Breast epithelium (tissue), 4 donors: ENCODE data around the gene PITPNM3. TPM values are rescaled to one million over a fixed set of nuclear protein-coding genes. Genes with fewer than 3 reads are reported as not detected.

Experiments
- DNase-seq, 2 donors: peaks; one replicate each; pipeline ENCODE4 v3.0.0-alpha.2; 2019; ENCODE audit warnings: low spot score in 2 of 2
- H3K27ac ChIP-seq, 2 donors: fragments of 200-600 bp; sonication (generic) in 1 of 2; one replicate each; pipeline ENCODE4 v1.5.1; 2016 to 2019; ENCODE audit warnings: mild to moderate bottlenecking in 1 of 2
- H3K27me3 ChIP-seq, 2 donors: fragments of 200-600 bp; sonication (generic) in 1 of 2; one replicate each; pipeline versions ENCODE4 v1.5.1 to v1.6.0; 2017 to 2019; ENCODE audit warnings: control low read depth in 1 of 2, mild to moderate bottlenecking in 1 of 2
- H3K36me3 ChIP-seq: fragments of 200-600 bp; one replicate; pipeline ENCODE4 v1.5.1; 2019
- H3K4me1 ChIP-seq, 2 donors: fragments of 200-600 bp; sonication (generic); one replicate each; pipeline ENCODE4 v1.5.1; 2016 to 2019; ENCODE audit warnings: control low read depth in 1 of 2
- H3K4me3 ChIP-seq, 3 donors: fragments of 200-600 bp; sonication (generic); 1 replicate in 2 of 3; 2 replicates in 1 of 3; pipeline ENCODE4 v1.5.1; 2016 to 2019; ENCODE audit warnings: mild to moderate bottlenecking in 3 of 3, moderate library complexity in 2 of 3
- H3K9me3 ChIP-seq, 2 donors: fragments of 200-600 bp; sonication (generic) in 1 of 2; one replicate each; pipeline ENCODE4 v1.5.1; 2016 to 2019; ENCODE audit warnings: control low read depth in 1 of 2
- CTCF ChIP-seq, 3 donors: fragments of 450-650 bp; IDR thresholded peaks; one replicate each; pipeline ENCODE4 v1.5.1; 2016 to 2017; ENCODE audit warnings: antibody characterized with exemption in 3 of 3, mild to moderate bottlenecking in 3 of 3, moderate library complexity in 3 of 3
- POLR2A ChIP-seq: fragments of 450-650 bp; IDR thresholded peaks from one replicate; pipeline ENCODE4 v1.6.1; 2016; ENCODE audit warnings: antibody characterized with exemption, mild to moderate bottlenecking, moderate library complexity
- POLR2AphosphoS5 ChIP-seq, 3 donors: sonication (generic); formaldehyde crosslinking; IDR thresholded peaks; one replicate each; pipeline ENCODE4 v1.6.1; 2017; ENCODE audit warnings: antibody characterized with exemption in 3 of 3
- intact Hi-C: fragments of 100-400 bp; cut with DNase I; formaldehyde crosslinking; loops from one replicate; pipeline ENCODE4 v1.15.1; 2023; ENCODE audit warnings: low total_unique reads
- total RNA-seq, 3 donors: library from RNA; depleted of rRNA; stranded (reverse); fragments of >200 nt; gene quantifications; one replicate each; pipeline ENCODE4 v1.1.0, GENCODE V29; 2016

The PITPNM3 gene
- total RNA-seq, 3 donors from 2014 or later: 1.6 to 1.8 (median 1.6) TPM

GRCh38 chr17:6421700-6422604 is 134.4 kb downstream of the PITPNM3 start:
- peak; percentile 41 to 81 for DNase-seq
- H3K4me1 ChIP-seq: no peaks in the 10 kb centered on the region
- no peaks in the 10 kb centered on the region for H3K9me3 ChIP-seq
- H3K4me3 ChIP-seq: no peak overlapping the region
- no peaks in the 10 kb centered on the region for H3K36me3 ChIP-seq
- peaks cover 0 to 31% of the 10 kb centered on the region in 2 donors for H3K27me3 ChIP-seq
- intact Hi-C loops: loop anchor here (2.0 kb wide), 1 partner anchor 835 kb away; no protein-coding TSS in a partner anchor
- no peak overlapping the region for H3K27ac ChIP-seq
- TF ChIP-seq POLR2A (no peak), CTCF (IDR thresholded peaks at IDR 0.05) (peak; percentile 54 to 84 (median 81)), POLR2AphosphoS5 (IDR thresholded peaks at IDR 0.05) (no peak)

GRCh38 chr17:6420173-6420641 is 136.1 kb downstream of the PITPNM3 start:
- no peak overlapping the region for H3K27ac ChIP-seq
- H3K4me1 ChIP-seq: no peaks in the 10 kb centered on the region
- intact Hi-C loops: no loop called here
- TF ChIP-seq POLR2AphosphoS5 (IDR thresholded peaks at IDR 0.05) (no peak), POLR2A (no peak), CTCF (IDR thresholded peaks at IDR 0.05) (peak in 1 of 3 donors; percentile 13)
- H3K4me3 ChIP-seq: no peak overlapping the region
- H3K36me3 ChIP-seq: no peaks in the 10 kb centered on the region
- H3K27me3 ChIP-seq: peaks cover 0 to 31% of the 10 kb centered on the region in 2 donors
- no peaks in the 10 kb centered on the region for H3K9me3 ChIP-seq
- no peak for DNase-seq

GRCh38 chr17:6415616-6416015 is 140.7 kb downstream of the PITPNM3 start:
- TF ChIP-seq CTCF (IDR thresholded peaks at IDR 0.05) (no peak), POLR2AphosphoS5 (IDR thresholded peaks at IDR 0.05) (no peak), POLR2A (no peak)
- Histone ChIP-seq H3K27ac (no peak overlapping the region), H3K4me1 (no peaks in the 10 kb centered on the region), H3K27me3 (peaks cover 0 to 24% of the 10 kb centered on the region in 2 donors), H3K9me3 (no peaks in the 10 kb centered on the region), H3K36me3 (no peaks in the 10 kb centered on the region), H3K4me3 (no peak overlapping the region)
- DNase-seq: no peak
- intact Hi-C loops: no loop called here

- no peak overlapping the region for H3K4me3 ChIP-seq
- no peak overlapping the region for H3K27ac ChIP-seq
- TF ChIP-seq POLR2AphosphoS5 (IDR thresholded peaks at IDR 0.05): no peak
- TF ChIP-seq POLR2A: no peak
- TF ChIP-seq CTCF (IDR thresholded peaks at IDR 0.05): peak in 1 of 3 donors; percentile 14
- H3K9me3 ChIP-seq: no peaks in the 10 kb centered on the region
- intact Hi-C loops: no loop called here
- H3K36me3 ChIP-seq: no peaks in the 10 kb centered on the region
- H3K27me3 ChIP-seq: peaks cover 0 to 22% of the 10 kb centered on the region in 2 donors
- H3K4me1 ChIP-seq: no peaks in the 10 kb centered on the region
- no peak for DNase-seq
Measured at GRCh38 chr17:6413065-6413464, 143.3 kb downstream of the PITPNM3 start.

GRCh38 chr17:6408735-6409134 is 147.6 kb downstream of the PITPNM3 start:
- no peak for DNase-seq
- Histone ChIP-seq H3K9me3 (no peaks in the 10 kb centered on the region), H3K36me3 (no peaks in the 10 kb centered on the region), H3K27me3 (peaks cover 0 to 14% of the 10 kb centered on the region in 2 donors), H3K4me1 (no peaks in the 10 kb centered on the region), H3K4me3 (no peak overlapping the region), H3K27ac (no peak overlapping the region)
- intact Hi-C loops: no loop called here
- TF ChIP-seq CTCF (IDR thresholded peaks at IDR 0.05) (no peak), POLR2A (no peak), POLR2AphosphoS5 (IDR thresholded peaks at IDR 0.05) (no peak)
